Astrocyte of the cerebellum (primary cell): ENCODE results near the gene TRPC4.

Experiments
- DNase-seq: peaks from one replicate; pipeline ENCODE4 v3.0.0-alpha.2; 2011; ENCODE audit warnings: low read depth
- H3K4me3 ChIP-seq: 2 replicates; pipeline ENCODE4 v1.5.1; 2011; ENCODE audit warnings: mild to moderate bottlenecking, low read depth, low read length, moderate library complexity
- CTCF ChIP-seq: IDR thresholded peaks from 2 replicates; pipeline ENCODE4 v1.5.1; 2012; ENCODE audit warnings: low read length, low read depth, moderate library complexity, mild to moderate bottlenecking; ENCODE audit errors: missing control alignments
- in situ Hi-C: cut with HindIII; loops from 2 replicates; pipeline ENCODE4 v1.10.0; 2017; ENCODE audit warnings: low sequenced_read_pairs

TRPC4 gene

GRCh38 chr13:37752146-37752545, 117.4 kb downstream of the TRPC4 start:
- in situ Hi-C loops, result no loop called here
- H3K4me3 ChIP-seq, result no peak overlapping the region
- DNase-seq, result no peak
- no peak for TF ChIP-seq CTCF

GRCh38 chr13:37751025-37751424, 118.5 kb downstream of the TRPC4 start:
- in situ Hi-C loops, result no loop called here
- TF ChIP-seq CTCF, result no peak
- DNase-seq, result no peak
- no peak overlapping the region for H3K4me3 ChIP-seq

- DNase-seq, result no peak
- H3K4me3 ChIP-seq, result no peak overlapping the region
- no peak for TF ChIP-seq CTCF
- in situ Hi-C loops, result no loop called here
Measured at GRCh38 chr13:37748913-37749312, 120.7 kb downstream of the TRPC4 start.

GRCh38 chr13:37747071-37747612, 122.4 kb downstream of the TRPC4 start:
- no peak for TF ChIP-seq CTCF
- in situ Hi-C loops, result no loop called here
- DNase-seq, result peak; percentile 51
- no peak overlapping the region for H3K4me3 ChIP-seq

GRCh38 chr13:37741536-37741935, 128.0 kb downstream of the TRPC4 start:
- in situ Hi-C loops, result no loop called here
- no peak for TF ChIP-seq CTCF
- H3K4me3 ChIP-seq, result no peak overlapping the region
- DNase-seq, result no peak

- in situ Hi-C loops, result no loop called here
- H3K4me3 ChIP-seq, result no peak overlapping the region
- TF ChIP-seq CTCF, result no peak
- no peak for DNase-seq
Measured at GRCh38 chr13:37736045-37736444, 133.5 kb downstream of the TRPC4 start.

- DNase-seq, result no peak
- in situ Hi-C loops, result no loop called here
- TF ChIP-seq CTCF, result no peak
- H3K4me3 ChIP-seq, result no peak overlapping the region
Measured at GRCh38 chr13:37735293-37735692, 134.3 kb downstream of the TRPC4 start.
